Suprapubic skin (tissue), 4 donors: ENCODE results near the gene FTSJ3. TPM values are rescaled to one million over a fixed set of nuclear protein-coding genes. Genes with fewer than 3 reads are reported as not detected.

Experiments used
- DNase-seq, 2 donors: peaks; one replicate each; pipeline ENCODE4 v3.0.0-alpha.2; 2019; ENCODE audit warnings: low spot score in 2 of 2
- H3K27ac ChIP-seq: fragments of 200-600 bp; sonication (generic); one replicate; pipeline ENCODE4 v1.5.1; 2019
- H3K27me3 ChIP-seq: fragments of 200-600 bp; sonication (generic); one replicate; pipeline ENCODE4 v1.5.1; 2019
- H3K36me3 ChIP-seq: fragments of 200-600 bp; sonication (generic); one replicate; pipeline ENCODE4 v1.5.1; 2019
- H3K4me1 ChIP-seq: fragments of 200-600 bp; sonication (generic); one replicate; pipeline ENCODE4 v1.5.1; 2019
- H3K4me3 ChIP-seq: fragments of 200-600 bp; sonication (generic); one replicate; pipeline ENCODE4 v1.5.1; 2019; ENCODE audit warnings: mild to moderate bottlenecking
- H3K9me3 ChIP-seq: fragments of 200-600 bp; sonication (generic); one replicate; pipeline ENCODE4 v1.5.1; 2019
- CTCF ChIP-seq, 2 donors: fragments of 200-600 bp in 1 of 2; fragments of 450-650 bp in 1 of 2; sonication (generic) in 1 of 2; IDR thresholded peaks; one replicate each; pipeline ENCODE4 v1.5.1; 2016 to 2019; ENCODE audit warnings: antibody characterized with exemption in 2 of 2, mild to moderate bottlenecking in 1 of 2, moderate library complexity in 1 of 2
- EP300 ChIP-seq: sonication (generic); formaldehyde crosslinking; IDR thresholded peaks from one replicate; pipeline ENCODE4 v1.6.1; 2017; ENCODE audit warnings: antibody characterized with exemption
- POLR2A ChIP-seq, 2 donors: fragments of 450-650 bp; IDR thresholded peaks; one replicate each; pipeline ENCODE4 v1.6.1; 2017; ENCODE audit warnings: antibody characterized with exemption in 2 of 2, mild to moderate bottlenecking in 2 of 2, moderate library complexity in 2 of 2
- POLR2AphosphoS5 ChIP-seq, 3 donors: sonication (generic); formaldehyde crosslinking; IDR thresholded peaks; one replicate each; pipeline ENCODE4 v1.6.1; 2017; ENCODE audit warnings: antibody characterized with exemption in 3 of 3
- WGBS: methylation state at CpG from one replicate; pipeline ENCODE4 v1.1.5; 2018; 5-methylcytosine and 5-hydroxymethylcytosine counted together
- total RNA-seq, 4 donors: library from RNA; depleted of rRNA; stranded (reverse); fragments of >200 nt; gene quantifications; one replicate each; pipeline ENCODE4 v1.1.0, GENCODE V29; 2016

The FTSJ3 gene
- total RNA-seq, 4 donors from 2014 or later: 46.4 to 54.7 (median 48.4) TPM

GRCh38 chr17:63819585-63820537 is 7.6 kb downstream of the FTSJ3 start:
- H3K27ac ChIP-seq: no peak overlapping the region
- no peaks in the 10 kb centered on the region for H3K27me3 ChIP-seq
- TF ChIP-seq EP300: no peak
- no peak for TF ChIP-seq POLR2AphosphoS5 (IDR thresholded peaks at IDR 0.05)
- no peak for TF ChIP-seq CTCF (IDR thresholded peaks at IDR 0.05)
- TF ChIP-seq POLR2A (IDR thresholded peaks at IDR 0.05): no peak
- H3K4me3 ChIP-seq: no peak overlapping the region
- H3K4me1 ChIP-seq: no peaks in the 10 kb centered on the region
- 73% methylated on average over 21 of the region's 21 CpGs for WGBS
- no peak for DNase-seq
- H3K9me3 ChIP-seq: no peaks in the 10 kb centered on the region
- peaks cover 100% of the 10 kb centered on the region for H3K36me3 ChIP-seq

GRCh38 chr17:63819131-63819530 is 8.3 kb downstream of the FTSJ3 start:
- TF ChIP-seq EP300 (no peak), CTCF (IDR thresholded peaks at IDR 0.05) (no peak), POLR2AphosphoS5 (IDR thresholded peaks at IDR 0.05) (no peak), POLR2A (IDR thresholded peaks at IDR 0.05) (no peak)
- 72% methylated on average over 6 of the region's 6 CpGs for WGBS
- peaks cover 100% of the 10 kb centered on the region for H3K36me3 ChIP-seq
- H3K27ac ChIP-seq: no peak overlapping the region
- H3K4me3 ChIP-seq: no peak overlapping the region
- H3K27me3 ChIP-seq: no peaks in the 10 kb centered on the region
- no peak for DNase-seq
- no peaks in the 10 kb centered on the region for H3K9me3 ChIP-seq
- no peaks in the 10 kb centered on the region for H3K4me1 ChIP-seq

DNA sequence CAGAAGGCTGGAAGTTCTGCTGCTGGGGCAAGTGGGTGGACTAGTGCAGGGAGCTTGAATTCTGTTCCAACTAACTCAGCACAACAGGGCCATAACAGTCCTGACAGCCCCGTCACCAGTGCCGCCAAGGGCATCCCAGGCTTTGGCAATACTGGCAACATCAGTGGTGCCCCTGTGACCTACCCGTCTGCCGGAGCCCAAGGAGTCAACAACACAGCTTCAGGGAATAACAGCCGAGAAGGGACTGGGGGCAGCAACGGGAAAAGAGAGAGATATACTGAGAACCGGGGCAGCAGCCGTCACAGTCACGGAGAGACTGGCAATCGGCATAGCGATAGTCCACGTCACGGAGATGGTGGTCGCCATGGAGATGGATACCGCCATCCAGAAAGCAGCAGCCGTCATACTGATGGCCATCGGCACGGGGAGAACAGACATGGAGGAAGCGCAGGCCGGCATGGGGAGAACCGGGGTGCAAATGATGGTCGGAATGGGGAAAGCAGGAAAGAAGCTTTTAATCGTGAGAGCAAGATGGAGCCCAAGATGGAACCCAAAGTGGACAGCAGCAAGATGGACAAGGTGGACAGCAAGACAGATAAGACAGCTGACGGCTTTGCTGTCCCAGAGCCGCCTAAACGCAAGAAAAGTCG is 9.6 kb downstream of the FTSJ3 start:
- no peaks in the 10 kb centered on the region for H3K27me3 ChIP-seq
- H3K4me3 ChIP-seq: no peak overlapping the region
- no peaks in the 10 kb centered on the region for H3K9me3 ChIP-seq
- no peak for TF ChIP-seq CTCF (IDR thresholded peaks at IDR 0.05)
- TF ChIP-seq POLR2A (IDR thresholded peaks at IDR 0.05): no peak
- no peak for TF ChIP-seq EP300
- TF ChIP-seq POLR2AphosphoS5 (IDR thresholded peaks at IDR 0.05): no peak
- 94% methylated on average over 27 of the region's 27 CpGs for WGBS
- no peak overlapping the region for H3K27ac ChIP-seq
- no peak for DNase-seq
- H3K4me1 ChIP-seq: no peaks in the 10 kb centered on the region
- peaks cover 100% of the 10 kb centered on the region for H3K36me3 ChIP-seq

DNA sequence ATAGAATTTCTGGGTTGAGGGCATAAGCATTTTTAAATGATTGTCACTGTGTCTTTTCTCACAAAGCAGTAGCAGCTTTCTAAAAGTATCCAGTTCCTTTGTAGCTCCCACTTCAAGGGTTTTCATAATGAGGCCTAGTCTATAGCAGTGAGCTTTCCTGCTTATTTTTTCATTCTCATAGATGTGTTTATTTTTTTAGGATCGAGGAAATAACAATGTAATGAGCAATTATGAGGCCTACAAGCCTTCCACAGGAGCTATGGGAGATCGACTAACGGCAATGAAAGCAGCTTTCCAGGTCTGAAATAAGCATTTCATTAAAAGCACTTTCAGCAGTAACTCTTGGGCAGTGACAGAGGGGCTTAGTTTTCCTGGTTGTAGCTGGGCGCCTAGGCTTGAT is 10.8 kb downstream of the FTSJ3 start:
- Histone ChIP-seq H3K9me3 (no peaks in the 10 kb centered on the region), H3K4me3 (no peak overlapping the region), H3K27ac (no peak overlapping the region), H3K4me1 (no peaks in the 10 kb centered on the region), H3K27me3 (no peaks in the 10 kb centered on the region), H3K36me3 (peaks cover 100% of the 10 kb centered on the region)
- 93% methylated on average over 4 of the region's 4 CpGs for WGBS
- TF ChIP-seq POLR2AphosphoS5 (IDR thresholded peaks at IDR 0.05): no peak
- TF ChIP-seq CTCF (IDR thresholded peaks at IDR 0.05): no peak
- no peak for TF ChIP-seq POLR2A (IDR thresholded peaks at IDR 0.05)
- no peak for TF ChIP-seq EP300
- no peak for DNase-seq

DNA sequence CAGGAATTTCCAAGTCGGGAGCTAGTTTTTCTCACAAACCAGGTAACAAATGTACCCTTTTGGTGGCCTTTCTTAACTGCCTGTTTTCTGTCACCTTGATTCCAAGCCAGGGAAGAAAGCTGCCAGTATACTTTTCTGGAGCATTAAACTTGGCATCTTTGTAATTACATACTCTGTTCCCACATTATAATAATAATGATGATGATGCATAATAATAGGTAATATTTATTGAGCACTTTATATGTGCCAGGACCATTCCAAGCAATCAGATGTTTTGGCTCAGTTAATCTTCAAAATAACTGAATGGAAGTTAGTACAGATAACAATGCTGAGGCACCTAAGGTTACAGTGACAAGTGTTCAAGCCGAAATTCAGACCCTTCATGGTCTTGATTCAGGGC is 11.3 kb downstream of the FTSJ3 start:
- Histone ChIP-seq H3K36me3 (peaks cover 100% of the 10 kb centered on the region), H3K9me3 (no peaks in the 10 kb centered on the region), H3K27me3 (no peaks in the 10 kb centered on the region), H3K4me1 (no peaks in the 10 kb centered on the region), H3K27ac (no peak overlapping the region), H3K4me3 (no peak overlapping the region)
- no peak for TF ChIP-seq EP300
- no peak for TF ChIP-seq POLR2AphosphoS5 (IDR thresholded peaks at IDR 0.05)
- TF ChIP-seq CTCF (IDR thresholded peaks at IDR 0.05): no peak
- no peak for TF ChIP-seq POLR2A (IDR thresholded peaks at IDR 0.05)
- WGBS: 91% methylated on average over 2 of the region's 2 CpGs
- no peak for DNase-seq
